K562 (cell line): ENCODE measurements around the gene ZNF335. TPM values are rescaled to one million over a fixed set of nuclear protein-coding genes. Genes with fewer than 3 reads are reported as not detected.

Experiments
- ARNT ChIP-seq, 2 experiments: fragments of 450-650 bp; IDR thresholded peaks; 2 replicates each; pipeline ENCODE4 v1.6.1; 2016; ENCODE audit warnings: mild to moderate bottlenecking in 1 of 2
- CBX8 ChIP-seq: fragments of 200-600 bp; sonication (generic); IDR thresholded peaks from 2 replicates; pipeline ENCODE4 v1.6.1; 2012; ENCODE audit warnings: borderline replicate concordance, mixed run types, low read depth, mild to moderate bottlenecking, moderate library complexity, mixed read lengths, low read length, control low read depth, inconsistent platforms; ENCODE audit not compliant: poor library complexity, severe bottlenecking; ENCODE audit errors: extremely low read depth
- CEBPB ChIP-seq: fragments of 450-650 bp; IDR thresholded peaks from 2 replicates; pipeline ENCODE4 v1.6.1; 2016; ENCODE audit warnings: missing genetic modification characterization, missing compliant biosample characterization
- CEBPG ChIP-seq, 3 experiments: fragments of 200-800 bp in 1 of 3; sonication (Bioruptor generic) in 1 of 3; sonication (generic) in 1 of 3; formaldehyde crosslinking in 1 of 3; IDR thresholded peaks in 2 of 3; conservative IDR thresholded peaks in 1 of 3; 2 replicates each; pipeline versions ENCODE4 v1.6.1 to v1.8.0; 2016 to 2022; ENCODE audit warnings: missing compliant biosample characterization in 2 of 3, missing genetic modification characterization in 2 of 3, mild to moderate bottlenecking in 1 of 3, missing genetic modification reagents in 1 of 3
- CHAMP1 ChIP-seq: fragments of 450-650 bp; IDR thresholded peaks from 2 replicates; pipeline ENCODE4 v1.6.1; 2016; ENCODE audit warnings: mild to moderate bottlenecking
- ESRRA ChIP-seq: fragments of 450-650 bp; IDR thresholded peaks from 2 replicates; pipeline ENCODE4 v1.6.1; 2014; ENCODE audit warnings: low read depth, mild to moderate bottlenecking, moderate library complexity, borderline replicate concordance
- HBP1 ChIP-seq: fragments of 450-650 bp; formaldehyde crosslinking; IDR thresholded peaks from 2 replicates; pipeline ENCODE4 v1.4.0; 2022; ENCODE audit warnings: missing genetic modification characterization
- IRF9 ChIP-seq: fragments of 450-650 bp; IDR thresholded peaks from 2 replicates; pipeline ENCODE4 v1.6.1; 2016; ENCODE audit warnings: missing biosample characterization, missing genetic modification characterization
- MEF2D ChIP-seq: conservative IDR thresholded peaks from 2 replicates; pipeline ENCODE4 v1.6.1; 2016; ENCODE audit warnings: low read depth, missing genetic modification characterization, missing compliant biosample characterization
- PHTF2 ChIP-seq: fragments of 250-450 bp; sonication (Bioruptor Pico); IDR thresholded peaks from 2 replicates; pipeline ENCODE4 v1.5.0; 2021; ENCODE audit warnings: mild to moderate bottlenecking
- SREBF2 ChIP-seq: sonication (generic); formaldehyde crosslinking; IDR thresholded peaks from 2 replicates; pipeline ENCODE4 v1.4.0; 2020; ENCODE audit warnings: mild to moderate bottlenecking, missing genetic modification reagents
- TAL1 ChIP-seq: fragments of 450-650 bp; IDR thresholded peaks from 2 replicates; pipeline ENCODE4 v1.6.1; 2016; ENCODE audit warnings: mild to moderate bottlenecking
- TEAD2 ChIP-seq: fragments of 450-650 bp; IDR thresholded peaks from 2 replicates; pipeline ENCODE4 v1.6.1; 2016; ENCODE audit warnings: missing genetic modification characterization, control low read depth, missing compliant biosample characterization
- TFE3 ChIP-seq: fragments of 450-650 bp; formaldehyde crosslinking; IDR thresholded peaks from 2 replicates; pipeline ENCODE4 v1.4.0; 2020; ENCODE audit warnings: mild to moderate bottlenecking, mixed read lengths
- ZBTB49 ChIP-seq: sonication (generic); formaldehyde crosslinking; IDR thresholded peaks from 2 replicates; pipeline ENCODE4 v1.8.0; 2022; ENCODE audit warnings: missing genetic modification reagents, mild to moderate bottlenecking, borderline replicate concordance
- ZNF124 ChIP-seq: sonication (generic); formaldehyde crosslinking; IDR thresholded peaks from 2 replicates; pipeline ENCODE4 v1.8.1; 2022; ENCODE audit warnings: missing genetic modification reagents
- ZNF444 ChIP-seq: fragments of 250-450 bp; sonication (Bioruptor Pico); IDR thresholded peaks from 2 replicates; pipeline ENCODE4 v1.4.0; 2020; ENCODE audit warnings: mild to moderate bottlenecking, moderate library complexity
- polyA plus RNA-seq, 8 experiments: library from polyadenylated mRNA; depleted of rRNA in 4 of 8; stranded (reverse) in 5 of 8; unstranded in 3 of 8; fragments of >200 nt; fragmentation: Nextera tagmentation in 2 of 8; fragmentation: Illumina TruSeq in 1 of 8; extraction: Ambion mirVana in 2 of 8; extraction: Trizol in 1 of 8; gene quantifications; 2 replicates each; pipeline versions ENCODE4 v1.2.1 to v1.2.3, GENCODE V29; 2011 to 2014; ENCODE audit warnings: inconsistent platforms in 1 of 8, missing spikeins in 1 of 8
- total RNA-seq, 7 experiments: library from RNA; depleted of rRNA in 6 of 7; stranded (reverse); fragments of >200 nt in 6 of 7; fragmentation: Illumina TruSeq in 2 of 7; extraction: Trizol in 2 of 7; gene quantifications; 2 replicates each; pipeline versions ENCODE4 v1.2.1 to v1.2.3, GENCODE V29; 2011 to 2021; ENCODE audit warnings: low replicate concordance in 1 of 7

Gene ZNF335
- total and polyA plus RNA-seq, 9 of the 15 experiments (the other 6 are each of a cell fraction or from before 2014, with no cell fraction given): 0.39 to 16.0 (median 7.6) TPM

- TF ChIP-seq ARNT (IDR thresholded peaks at IDR 0.05) (no peak), MEF2D (tag) (no peak), CHAMP1 (no peak), ZBTB49 (CRISPR knock-in tag) (no peak), ZNF444 (CRISPR knock-in tag) (no peak), CBX8 (no peak), TAL1 (no peak), IRF9 (tag) (no peak), CEBPB (tag) (peak; percentile 72), CEBPG (CRISPR knock-in tag; IDR thresholded peaks at IDR 0.05) (peak; percentile 36; the same call in 1 of the 2 replicates), CEBPG (tag; conservative IDR thresholded peaks at IDR 0.05 in 1 of 2, IDR thresholded peaks at IDR 0.05 in 1 of 2) (peak; percentile 43 to 57; a peak in 3 of 4 replicates), PHTF2 (CRISPR knock-in tag) (no peak), HBP1 (CRISPR knock-in tag) (no peak), TEAD2 (tag) (no peak), TFE3 (CRISPR knock-in tag) (peak; percentile 61), SREBF2 (CRISPR knock-in tag) (no peak), ESRRA (0 out of 2 replicates have a peak, but pooled peaks have one; percentile 11), ZNF124 (no peak)
Measured at GRCh38 chr20:45946149-45946970, 25.6 kb downstream of the ZNF335 start (continued).
